Measurements from ENCODE around the gene P2RY14.
"Not testable (repeated sequence)": the region's sequence is repeated elsewhere in the genome, so short reads cannot be mapped to it uniquely, and the experiment has no call there.

P2RY14 gene

GRCh38 chr3:151171145-151171757, 107.1 kb downstream of the P2RY14 start:
- DNase-seq: no peak

- not testable (repeated sequence) for DNase-seq
These were observed 108.2 kb downstream of the P2RY14 start for GRCh38 chr3:151169948-151170679.

DNA sequence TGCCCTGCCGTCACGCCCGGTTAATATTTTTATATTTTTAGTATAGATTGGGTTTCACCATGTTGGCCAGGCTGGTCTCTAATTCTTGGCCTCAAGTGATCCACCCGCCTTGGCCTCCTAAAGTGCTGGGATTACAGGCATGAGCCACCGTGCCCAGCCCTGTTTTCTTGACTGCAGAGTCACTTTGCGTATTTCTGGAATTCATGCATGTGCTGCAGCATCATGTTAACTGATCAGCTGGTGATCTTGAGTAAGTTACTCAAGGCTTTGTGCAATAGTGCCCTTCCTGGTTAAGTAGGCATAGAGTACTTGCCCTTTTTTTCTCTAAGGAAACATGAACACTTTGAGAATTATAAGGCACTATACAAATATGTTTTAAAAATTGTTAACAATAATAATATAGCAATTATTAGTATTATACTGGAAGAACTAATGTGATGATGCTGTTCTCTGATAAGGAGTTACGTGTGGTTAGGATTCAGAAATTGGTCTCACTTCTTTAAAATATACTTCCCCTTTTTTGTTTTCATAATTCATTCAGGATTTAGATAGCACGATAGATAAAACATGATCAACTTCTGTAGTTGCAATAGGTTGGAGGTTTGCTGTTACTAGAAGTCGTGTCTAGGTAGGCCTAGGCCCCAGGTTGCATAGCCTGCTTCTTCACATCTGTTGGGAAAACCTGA, 108.9 kb downstream of the P2RY14 start:
- no peak for DNase-seq

GRCh38 chr3:151168269-151169094, 109.9 kb downstream of the P2RY14 start:
- DNase-seq: peak; percentile 39 to 70

- no peak for DNase-seq
These were observed 112.2 kb downstream of the P2RY14 start for GRCh38 chr3:151166161-151166560.

DNA sequence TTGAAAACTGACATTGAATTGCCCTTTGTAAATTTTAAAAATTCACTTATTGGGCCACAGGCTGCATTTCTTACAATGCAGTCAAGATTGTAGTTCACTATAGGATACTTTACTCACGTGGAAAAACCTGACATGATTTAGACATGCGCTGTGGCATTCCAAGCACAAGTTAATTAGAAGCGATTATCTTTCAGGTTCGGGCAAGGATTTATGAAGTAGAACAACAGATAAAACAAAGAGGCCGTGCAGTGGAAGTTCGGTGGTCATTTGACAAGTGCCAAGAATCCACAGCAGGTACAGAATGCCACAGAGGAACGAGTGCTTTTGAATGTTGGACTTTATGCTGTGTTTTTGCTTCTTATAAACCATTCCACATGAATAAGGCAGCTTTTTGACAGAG, 113.1 kb downstream of the P2RY14 start:
- no peak for DNase-seq

Measured in SHP77 (cell line).